ENCODE data around the gene TBC1D14. TPM values are rescaled to one million over a fixed set of nuclear protein-coding genes. Genes with fewer than 3 reads are reported as not detected.

Gene TBC1D14
- total and polyA plus RNA-seq, 10 of the 15 experiments (the other 5 are each of a cell fraction or from before 2014, with no cell fraction given), result 0.87 to 39.3 (median 30.1) TPM

DNA sequence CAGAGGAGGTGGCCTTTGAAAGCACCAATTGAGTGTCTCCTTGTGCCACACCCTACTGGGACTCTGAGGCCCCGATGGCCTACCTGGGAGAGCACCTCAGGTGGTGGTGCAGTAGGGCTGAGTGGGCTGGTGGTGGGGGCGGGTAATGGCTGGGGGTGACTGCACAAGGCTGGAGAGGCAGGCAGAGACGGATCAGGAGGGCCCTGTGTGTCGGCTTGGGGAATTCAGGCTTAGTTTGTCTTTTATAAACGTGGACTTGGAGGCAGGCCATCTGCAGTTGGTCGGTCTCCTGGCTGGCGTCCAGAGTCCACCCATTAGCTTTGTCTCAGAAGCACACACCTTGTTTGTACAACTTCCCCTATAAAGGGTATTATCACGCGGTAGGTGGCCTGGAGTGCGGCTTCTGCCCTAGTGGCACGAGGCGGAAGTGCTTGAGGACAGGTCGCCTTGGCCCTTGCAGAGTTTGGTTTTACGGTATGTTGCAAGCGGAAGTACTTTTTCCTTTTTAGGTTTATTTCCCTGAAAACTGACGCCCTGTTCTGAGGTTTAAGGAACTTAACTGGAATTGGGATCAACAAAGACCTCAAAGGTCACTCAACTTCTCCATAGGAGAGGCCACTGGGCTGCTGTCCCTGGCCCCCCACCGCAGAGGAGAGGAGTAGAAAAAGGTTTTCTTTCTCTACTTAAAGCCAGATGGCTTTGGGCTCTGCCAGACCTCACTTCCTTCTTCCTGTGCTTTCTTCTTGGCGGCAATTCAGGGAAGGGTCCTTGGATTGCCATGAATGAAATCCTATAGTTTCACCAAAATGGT lies 8.0 kb downstream of the TBC1D14 start (continued):
- TF ChIP-seq, protein P1, sequence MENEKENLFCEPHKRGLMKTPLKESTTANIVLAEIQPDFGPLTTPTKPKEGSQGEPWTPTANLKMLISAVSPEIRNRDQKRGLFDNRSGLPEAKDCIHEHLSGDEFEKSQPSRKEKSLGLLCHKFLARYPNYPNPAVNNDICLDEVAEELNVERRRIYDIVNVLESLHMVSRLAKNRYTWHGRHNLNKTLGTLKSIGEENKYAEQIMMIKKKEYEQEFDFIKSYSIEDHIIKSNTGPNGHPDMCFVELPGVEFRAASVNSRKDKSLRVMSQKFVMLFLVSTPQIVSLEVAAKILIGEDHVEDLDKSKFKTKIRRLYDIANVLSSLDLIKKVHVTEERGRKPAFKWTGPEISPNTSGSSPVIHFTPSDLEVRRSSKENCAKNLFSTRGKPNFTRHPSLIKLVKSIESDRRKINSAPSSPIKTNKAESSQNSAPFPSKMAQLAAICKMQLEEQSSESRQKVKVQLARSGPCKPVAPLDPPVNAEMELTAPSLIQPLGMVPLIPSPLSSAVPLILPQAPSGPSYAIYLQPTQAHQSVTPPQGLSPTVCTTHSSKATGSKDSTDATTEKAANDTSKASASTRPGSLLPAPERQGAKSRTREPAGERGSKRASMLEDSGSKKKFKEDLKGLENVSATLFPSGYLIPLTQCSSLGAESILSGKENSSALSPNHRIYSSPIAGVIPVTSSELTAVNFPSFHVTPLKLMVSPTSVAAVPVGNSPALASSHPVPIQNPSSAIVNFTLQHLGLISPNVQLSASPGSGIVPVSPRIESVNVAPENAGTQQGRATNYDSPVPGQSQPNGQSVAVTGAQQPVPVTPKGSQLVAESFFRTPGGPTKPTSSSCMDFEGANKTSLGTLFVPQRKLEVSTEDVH (IDR thresholded peaks at IDR 0.05; ENCODE audit: low read depth, partially characterized antibody), result no peak
- TF ChIP-seq EED (IDR thresholded peaks at IDR 0.05; ENCODE audit: low read depth), result no peak

DNA sequence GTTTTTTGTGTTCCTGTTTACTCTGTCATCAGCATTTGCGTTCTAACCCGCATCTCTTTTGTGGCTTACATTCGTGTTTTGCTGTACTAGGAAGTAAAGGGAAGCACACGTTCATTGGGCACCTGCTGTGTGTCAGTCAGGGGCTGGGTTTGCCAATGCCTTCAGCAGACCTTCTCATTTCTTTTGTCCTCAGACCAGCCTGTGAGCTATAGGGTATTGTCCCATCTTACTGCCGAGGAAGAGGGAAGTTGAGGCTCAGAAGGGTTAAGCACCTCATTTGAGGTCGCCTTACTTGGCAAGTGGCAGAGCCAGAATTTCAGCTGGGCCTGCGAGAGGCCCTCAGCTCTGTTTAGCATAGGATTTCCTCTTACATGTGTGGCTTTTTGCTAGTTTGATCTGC lies 8.7 kb downstream of the TBC1D14 start:
- H3K4me3 ChIP-seq, result no peak overlapping the region
- FAIRE-seq, result no peak

More for the DNA sequence above, 8.7 kb downstream of the TBC1D14 start:
- H3K27ac ChIP-seq (ENCODE audit: control insufficient read depth, insufficient read depth), result no peak overlapping the region
- peaks cover 25% of the 10 kb centered on the region for H3K4me1 ChIP-seq (ENCODE audit: control insufficient read depth, insufficient read depth, low read length)
- intact Hi-C loops (cut with micrococcal nuclease; ENCODE audit: unreplicated experiment), result no loop called here
- H3K36me3 ChIP-seq (ENCODE audit: control insufficient read depth in 2 of 2, insufficient read depth in 2 of 2, low read length in 1 of 2), result no peaks in the 10 kb centered on the region; a peak in 1 of 4 replicates
- ChIA-PET RAD21 (ENCODE audit: unreplicated experiment) (no interaction called here), SMC1A (ENCODE audit: uncharacterized antibody, unreplicated experiment) (interaction anchor here (0.7 to 1.2 kb wide), 4 partner anchors 13 to 68 kb away, joined by 3 to 4 read pairs (median 3); no protein-coding TSS in a partner anchor), CTCF (no interaction called here), POLR2A (no interaction called here)
- H3K9ac ChIP-seq (ENCODE audit: control insufficient read depth, insufficient read depth, low read length), result 0 out of 2 replicates have a peak overlapping the region, but pooled peaks have one; percentile 8
- peaks cover 13% of the 10 kb centered on the region for H3K79me2 ChIP-seq (ENCODE audit: control insufficient read depth, insufficient read depth, low read length)
- in situ Hi-C loops (cut with MboI), result no loop called here
- peak; percentile 17; the same call in 1 of the 3 replicates for ATAC-seq
- no peaks in the 10 kb centered on the region for H4K20me1 ChIP-seq (ENCODE audit: control insufficient read depth, insufficient read depth)
- TF ChIP-seq, protein P2, sequence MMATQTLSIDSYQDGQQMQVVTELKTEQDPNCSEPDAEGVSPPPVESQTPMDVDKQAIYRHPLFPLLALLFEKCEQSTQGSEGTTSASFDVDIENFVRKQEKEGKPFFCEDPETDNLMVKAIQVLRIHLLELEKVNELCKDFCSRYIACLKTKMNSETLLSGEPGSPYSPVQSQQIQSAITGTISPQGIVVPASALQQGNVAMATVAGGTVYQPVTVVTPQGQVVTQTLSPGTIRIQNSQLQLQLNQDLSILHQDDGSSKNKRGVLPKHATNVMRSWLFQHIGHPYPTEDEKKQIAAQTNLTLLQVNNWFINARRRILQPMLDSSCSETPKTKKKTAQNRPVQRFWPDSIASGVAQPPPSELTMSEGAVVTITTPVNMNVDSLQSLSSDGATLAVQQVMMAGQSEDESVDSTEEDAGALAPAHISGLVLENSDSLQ (IDR thresholded peaks at IDR 0.05), result 0 out of 2 replicates have a peak, but pooled peaks have one; percentile 13
- no peak for TF ChIP-seq CHD2 (IDR thresholded peaks at IDR 0.05; ENCODE audit: borderline replicate concordance, low read depth, low read length)
- BruUV-seq (replicated peaks), result no TSS peak
- no peak for DNase-seq (ENCODE audit: low read depth, low spot score)
- H3K9me3 ChIP-seq (replicated peaks; ENCODE audit: control insufficient read depth, insufficient read depth, low read length), result no peaks in the 10 kb centered on the region
- peak overlapping the region; percentile 55 for H2AFZ ChIP-seq (ENCODE audit: control insufficient read depth, low read depth, low read length)
- H3K4me2 ChIP-seq (ENCODE audit: control insufficient read depth, insufficient read depth), result no peak overlapping the region; the same call in 1 of the 2 replicates
- 83% methylated on average over 7 of the region's 7 CpGs for WGBS (ENCODE audit: insufficient coverage, insufficient replicate concordance, low lambda C conversion rate, missing lambda C conversion rate)
- H3K27me3 ChIP-seq (replicated peaks in 1 of 2; ENCODE audit: control insufficient read depth in 2 of 2, insufficient read depth in 2 of 2, low read length in 1 of 2), result no peaks in the 10 kb centered on the region
